H1 (cell line): Measurements from ENCODE around the gene DKK3. TPM values are rescaled to one million over a fixed set of nuclear protein-coding genes. Genes with fewer than 3 reads are reported as not detected.

ENCODE experiments used
- CTCF ChIA-PET: fragments of 300-600 bp; sonication (Branson Sonifier 250); formaldehyde crosslinking; loops from one replicate; lab custom pipeline; 2021; ENCODE audit not compliant: partially characterized antibody; lab: Charles Lee
- POLR2A ChIA-PET: fragments of 300-600 bp; sonication (Branson Sonifier 250); formaldehyde crosslinking; loops from one replicate; lab custom pipeline; 2021; ENCODE audit warnings: inconsistent platforms; ENCODE audit not compliant: partially characterized antibody; lab: Charles Lee
- DNase-seq, 2 experiments: peaks; one replicate each; pipeline versions ENCODE4 v3.0.0 to v3.0.0-alpha.2; 2010 to 2022; ENCODE audit warnings: low spot score in 2 of 2, low read depth in 1 of 2, mixed read lengths in 1 of 2
- FAIRE-seq: peaks from 2 replicates; lab custom pipeline; 2011; peaks lifted over from hg19 to GRCh38; lab: Jason Lieb, UNC
- H2AFZ ChIP-seq: 2 replicates; pipeline ENCODE4 v1.8.1; 2012; ENCODE audit warnings: low read length, inconsistent platforms
- H2AK5ac ChIP-seq: 2 replicates; pipeline ENCODE4 v1.6.1; 2013; ENCODE audit warnings: low read depth, low read length
- H2BK120ac ChIP-seq: replicated peaks from 2 replicates; pipeline ENCODE3; 2013; ENCODE audit warnings: low read depth, low read length, inconsistent platforms
- H2BK12ac ChIP-seq: 2 replicates; pipeline ENCODE4 v1.6.1; 2013; ENCODE audit warnings: low read depth, low read length
- H2BK15ac ChIP-seq: 2 replicates; pipeline ENCODE4 v1.6.1; 2013; ENCODE audit warnings: low read length
- H2BK20ac ChIP-seq: 2 replicates; pipeline ENCODE4 v1.6.1; 2013; ENCODE audit warnings: low read length
- H2BK5ac ChIP-seq: 2 replicates; pipeline ENCODE4 v1.6.1; 2013; ENCODE audit warnings: low read depth, low read length
- H3K14ac ChIP-seq: 2 replicates; pipeline ENCODE4 v1.6.1; 2013; ENCODE audit warnings: inconsistent platforms; ENCODE audit not compliant: insufficient read length
- H3K18ac ChIP-seq: 2 replicates; pipeline ENCODE4 v1.6.1; 2013; ENCODE audit warnings: low read length; ENCODE audit errors: extremely low read depth
- H3K23ac ChIP-seq: 2 replicates; pipeline ENCODE4 v1.6.1; 2013; ENCODE audit warnings: inconsistent platforms; ENCODE audit not compliant: insufficient read length
- H3K23me2 ChIP-seq: 2 replicates; pipeline ENCODE4 v1.6.1; 2013; ENCODE audit warnings: low read depth, low read length
- H3K27ac ChIP-seq: 2 replicates; pipeline ENCODE4 v1.6.1; 2011; ENCODE audit warnings: low read depth, low read length, inconsistent platforms
- H3K27me3 ChIP-seq, 4 experiments: replicated peaks in 1 of 4; 1 replicate in 1 of 4; 2 replicates in 3 of 4; pipeline versions ENCODE4 v1.6.1 to v1.8.1; 2011 to 2013; ENCODE audit warnings: low read length in 3 of 4, mild to moderate bottlenecking in 3 of 4, inconsistent platforms in 2 of 4, mixed read lengths in 2 of 4, moderate library complexity in 1 of 4; ENCODE audit not compliant: control insufficient read depth in 3 of 4, insufficient read depth in 3 of 4; ENCODE audit errors: extremely low read depth in 1 of 4
- H3K36me3 ChIP-seq, 4 experiments: 2 replicates each; pipeline versions ENCODE4 v1.6.1 to v1.8.1; 2011 to 2013; ENCODE audit warnings: mild to moderate bottlenecking in 4 of 4, low read length in 3 of 4, moderate library complexity in 2 of 4, control low read depth in 1 of 4, inconsistent platforms in 1 of 4; ENCODE audit not compliant: insufficient read depth in 4 of 4, control insufficient read depth in 2 of 4
- H3K4ac ChIP-seq: replicated peaks from 2 replicates; pipeline ENCODE3; 2013; ENCODE audit warnings: low read length, low read depth, mixed read lengths, inconsistent platforms; ENCODE audit not compliant: insufficient read length
- H3K4me1 ChIP-seq, 4 experiments: replicated peaks in 1 of 4; 1 replicate in 1 of 4; 2 replicates in 3 of 4; pipeline versions ENCODE4 v1.6.1 to v1.8.1; 2011 to 2013; ENCODE audit warnings: low read length in 3 of 4, inconsistent platforms in 2 of 4, mixed read lengths in 1 of 4; ENCODE audit not compliant: insufficient read depth in 4 of 4, control insufficient read depth in 3 of 4
- H3K4me2 ChIP-seq, 2 experiments: 2 replicates each; pipeline versions ENCODE4 v1.6.1 to v1.8.1; 2011 to 2013; ENCODE audit warnings: low read depth in 2 of 2, low read length in 2 of 2, control low read depth in 1 of 2, inconsistent platforms in 1 of 2, mild to moderate bottlenecking in 1 of 2; ENCODE audit not compliant: insufficient read depth in 1 of 2
- H3K4me3 ChIP-seq, 4 experiments: fragments of 200-600, 300-600 bp in 1 of 4; sonication (generic), shearing (Covaris generic), sonication (Bioruptor Twin) in 1 of 4; 2 replicates each; pipeline versions ENCODE4 v1.5.1 to v1.8.1; 2011 to 2016; ENCODE audit warnings: low read length in 4 of 4, low read depth in 3 of 4, control low read depth in 2 of 4, inconsistent platforms in 2 of 4, mild to moderate bottlenecking in 2 of 4, mixed read lengths in 1 of 4, moderate library complexity in 1 of 4; ENCODE audit not compliant: insufficient read depth in 2 of 4; ENCODE audit errors: extremely low read depth in 1 of 4
- H3K56ac ChIP-seq: replicated peaks from 2 replicates; pipeline ENCODE3; 2013; ENCODE audit warnings: low read depth, mild to moderate bottlenecking, mixed read lengths, low read length, inconsistent platforms; ENCODE audit not compliant: insufficient read length
- H3K79me1 ChIP-seq: 2 replicates; pipeline ENCODE4 v1.6.1; 2013; ENCODE audit warnings: low read depth, low read length, control low read depth
- H3K79me2 ChIP-seq, 2 experiments: 2 replicates each; pipeline versions ENCODE4 v1.6.1 to v1.8.1; 2012 to 2013; ENCODE audit warnings: low read length in 2 of 2, mild to moderate bottlenecking in 2 of 2, inconsistent platforms in 1 of 2; ENCODE audit not compliant: insufficient read depth in 2 of 2, control insufficient read depth in 1 of 2
- H3K9ac ChIP-seq, 4 experiments: replicated peaks in 1 of 4; 1 replicate in 1 of 4; 2 replicates in 3 of 4; pipeline versions ENCODE4 v1.6.1 to v1.8.1; 2011 to 2013; ENCODE audit warnings: low read depth in 3 of 4, low read length in 3 of 4, control low read depth in 2 of 4, mild to moderate bottlenecking in 2 of 4, moderate library complexity in 2 of 4, inconsistent platforms in 1 of 4; ENCODE audit errors: extremely low read depth in 1 of 4
- H3K9me3 ChIP-seq, 2 experiments: 2 replicates each; pipeline versions ENCODE4 v1.6.1 to v1.8.1; 2012 to 2013; ENCODE audit warnings: mild to moderate bottlenecking in 2 of 2, moderate library complexity in 2 of 2, control low read depth in 1 of 2, inconsistent platforms in 1 of 2, low read depth in 1 of 2, low read length in 1 of 2, mixed read lengths in 1 of 2; ENCODE audit not compliant: insufficient read depth in 2 of 2
- H4K20me1 ChIP-seq, 2 experiments: replicated peaks in 1 of 2; 2 replicates each; pipeline versions ENCODE3 to v1.8.1; 2011 to 2013; ENCODE audit warnings: inconsistent platforms in 2 of 2, low read length in 2 of 2, mild to moderate bottlenecking in 1 of 2; ENCODE audit not compliant: insufficient read depth in 2 of 2, control insufficient read depth in 1 of 2
- H4K5ac ChIP-seq: 2 replicates; pipeline ENCODE4 v1.6.1; 2013; ENCODE audit warnings: low read length, low read depth, mixed read lengths, inconsistent platforms; ENCODE audit not compliant: insufficient read length
- H4K8ac ChIP-seq: 2 replicates; pipeline ENCODE4 v1.8.0; 2013; ENCODE audit warnings: mild to moderate bottlenecking, moderate library complexity, low read length, inconsistent platforms; ENCODE audit not compliant: insufficient read depth; ENCODE audit errors: extremely low read depth
- H4K91ac ChIP-seq: replicated peaks from 2 replicates; pipeline ENCODE3; 2013; ENCODE audit warnings: low read length, mixed read lengths, inconsistent platforms; ENCODE audit not compliant: insufficient read length
- ATF3 ChIP-seq: IDR thresholded peaks from 2 replicates; pipeline ENCODE4 v1.6.1; 2011; ENCODE audit warnings: low read depth, mild to moderate bottlenecking, low read length; ENCODE audit not compliant: insufficient read depth
- EGR1 ChIP-seq: IDR thresholded peaks from 2 replicates; pipeline ENCODE4 v1.6.1; 2011; ENCODE audit warnings: low read depth, low read length, borderline replicate concordance
- JUND ChIP-seq: IDR thresholded peaks from 2 replicates; pipeline ENCODE4 v1.6.1; 2011; ENCODE audit warnings: mild to moderate bottlenecking, improper control_type of control experiment, low read length
- KDM5A ChIP-seq: fragments of 200-600 bp; IDR thresholded peaks from 2 replicates; pipeline ENCODE4 v1.7.1; 2012; ENCODE audit warnings: mild to moderate bottlenecking, low read length, inconsistent platforms, mixed read lengths
- POU5F1 ChIP-seq: IDR thresholded peaks from 2 replicates; pipeline ENCODE4 v1.6.1; 2011; ENCODE audit warnings: low read depth, mild to moderate bottlenecking, low read length, moderate library complexity
- ZNF274 ChIP-seq: IDR thresholded peaks from 2 replicates; pipeline ENCODE4 v1.7.0; 2012; ENCODE audit warnings: low read length, borderline replicate concordance; ENCODE audit errors: extremely low read depth
- WGBS, 2 experiments: shearing (Covaris generic) in 1 of 2; methylation state at CpG; one replicate each; pipeline versions ENCODE4 v1.1.6 to v1.1.7; 2013 to 2015; ENCODE audit warnings: low lambda C conversion rate in 2 of 2, mixed read lengths in 2 of 2, inconsistent platforms in 1 of 2, low coverage in 1 of 2, missing lambda C conversion rate in 1 of 2; ENCODE audit not compliant: insufficient replicate concordance in 2 of 2, insufficient coverage in 1 of 2, insufficient read length in 1 of 2; ENCODE audit errors: extremely low coverage in 1 of 2, missing lambda C conversion rate in 1 of 2; 5-methylcytosine and 5-hydroxymethylcytosine counted together
- polyA plus RNA-seq, 7 experiments: library from polyadenylated mRNA; depleted of rRNA in 3 of 7; stranded (reverse) in 5 of 7; unstranded in 2 of 7; fragments of >200 nt in 5 of 7; fragments of 200-250 nt in 2 of 7; gene quantifications; 1 replicate in 5 of 7; 2 replicates in 1 of 7; 4 replicates in 1 of 7; pipeline versions ENCODE4 v1.2.1 to v1.2.3, GENCODE V29; 2011 to 2013; ENCODE audit warnings: missing spikeins in 2 of 7, mixed read lengths in 2 of 7
- total RNA-seq: library from RNA; stranded (reverse); fragmentation: NEBNext Ultra II Directional; extraction: Animal tissue kit (Norgen Biotek cat#: 25700); gene quantifications from 2 replicates; pipeline ENCODE4 v1.2.1, GENCODE V29; 2021

Gene DKK3
- total and polyA plus RNA-seq, 2 of the 8 experiments (the other 6 are each of a cell fraction or from before 2014, with no cell fraction given) = 30.0 to 40.1 TPM

- Histone ChIP-seq H3K9me3 (no peaks in the 10 kb centered on the region), H3K79me2 (no peaks in the 10 kb centered on the region), H3K9ac (no peak overlapping the region), H3K23me2 (no peaks in the 10 kb centered on the region), H3K56ac (no peak overlapping the region), H4K20me1 (peaks cover 0 to 2% of the 10 kb centered on the region in 2 experiments), H2AFZ (no peak overlapping the region), H2BK12ac (no peak overlapping the region), H3K4me2 (no peak overlapping the region), H4K8ac (peak overlapping the region; percentile 23; the same call in 1 of the 2 replicates), H3K4me3 (no peak overlapping the region), H2BK120ac (no peak overlapping the region), H3K36me3 (peaks cover 0 to 2% (median 0%) of the 10 kb centered on the region in 4 experiments; a peak in 3 of 8 replicates), H3K18ac (no peak overlapping the region), H3K27me3 (no peaks in the 10 kb centered on the region), H2BK20ac (no peak overlapping the region), H3K27ac (no peak overlapping the region), H2BK5ac (no peak overlapping the region), H2AK5ac (no peak overlapping the region), H3K4me1 (no peaks in the 10 kb centered on the region; a peak in 1 of 7 replicates), H4K5ac (no peak overlapping the region), H4K91ac (no peak overlapping the region), H3K79me1 (no peaks in the 10 kb centered on the region), H3K14ac (no peak overlapping the region), H3K4ac (no peak overlapping the region), H2BK15ac (no peak overlapping the region), H3K23ac (no peak overlapping the region)
- POLR2A ChIA-PET = no interaction called here
- no peak for DNase-seq
- CTCF ChIA-PET = interaction anchor here (0.8 to 6.2 kb wide), 23 partner anchors 9 to 283 kb away, joined by 3 to 63 read pairs (median 5); partner anchors contain the start of gene DKK3
- WGBS, 2 experiments = 88% methylated on average over 9 of the region's 10 CpGs; no CpG with 5 or more reads in 1 of the 2 experiments
- no peak for FAIRE-seq
- TF ChIP-seq POU5F1 = no peak
- no peak for TF ChIP-seq ZNF274
- no peak for TF ChIP-seq JUND
- TF ChIP-seq EGR1 = no peak
- no peak for TF ChIP-seq ATF3
- TF ChIP-seq KDM5A = no peak
- TF ChIP-seq, all 59 proteins: peak for 0
Measured at GRCh38 chr11:11965656-11966353, 42.6 kb downstream of the DKK3 start.
